ENCODE measurements around the gene SCN9A.

SCN9A gene

GRCh38 chr2:166284359-166284758 is 91.4 kb downstream of the SCN9A start:
- Histone ChIP-seq H3K27me3 (ENCODE audit: control insufficient read depth, low read length) (no peaks in the 10 kb centered on the region), H3K4me3 (ENCODE audit: low read length) (no peak overlapping the region), H3F3A (ENCODE audit: control insufficient read depth, insufficient read depth) (no peaks in the 10 kb centered on the region), H3K36me3 (ENCODE audit: control insufficient read depth, low read length) (no peaks in the 10 kb centered on the region), H3K79me2 (ENCODE audit: control insufficient read depth, low read length) (no peaks in the 10 kb centered on the region), H3K9me3 (ENCODE audit: control insufficient read depth, insufficient read depth, low read length) (no peaks in the 10 kb centered on the region), H3K27ac (ENCODE audit: low read depth, low read length) (no peak overlapping the region), H3K4me1 (ENCODE audit: control insufficient read depth, low read length) (no peaks in the 10 kb centered on the region), H3K9me2 (replicated peaks; ENCODE audit: control insufficient read depth, low read length) (no peaks in the 10 kb centered on the region), H3K4me2 (ENCODE audit: low read length) (no peak overlapping the region), H4K20me1 (ENCODE audit: control insufficient read depth, insufficient read depth, low read depth, low read length) (no peaks in the 10 kb centered on the region)
- TF ChIP-seq EZH2phosphoT487 (IDR thresholded peaks at IDR 0.05; ENCODE audit: borderline replicate concordance, low read length), result no peak
- TF ChIP-seq, protein P1, sequence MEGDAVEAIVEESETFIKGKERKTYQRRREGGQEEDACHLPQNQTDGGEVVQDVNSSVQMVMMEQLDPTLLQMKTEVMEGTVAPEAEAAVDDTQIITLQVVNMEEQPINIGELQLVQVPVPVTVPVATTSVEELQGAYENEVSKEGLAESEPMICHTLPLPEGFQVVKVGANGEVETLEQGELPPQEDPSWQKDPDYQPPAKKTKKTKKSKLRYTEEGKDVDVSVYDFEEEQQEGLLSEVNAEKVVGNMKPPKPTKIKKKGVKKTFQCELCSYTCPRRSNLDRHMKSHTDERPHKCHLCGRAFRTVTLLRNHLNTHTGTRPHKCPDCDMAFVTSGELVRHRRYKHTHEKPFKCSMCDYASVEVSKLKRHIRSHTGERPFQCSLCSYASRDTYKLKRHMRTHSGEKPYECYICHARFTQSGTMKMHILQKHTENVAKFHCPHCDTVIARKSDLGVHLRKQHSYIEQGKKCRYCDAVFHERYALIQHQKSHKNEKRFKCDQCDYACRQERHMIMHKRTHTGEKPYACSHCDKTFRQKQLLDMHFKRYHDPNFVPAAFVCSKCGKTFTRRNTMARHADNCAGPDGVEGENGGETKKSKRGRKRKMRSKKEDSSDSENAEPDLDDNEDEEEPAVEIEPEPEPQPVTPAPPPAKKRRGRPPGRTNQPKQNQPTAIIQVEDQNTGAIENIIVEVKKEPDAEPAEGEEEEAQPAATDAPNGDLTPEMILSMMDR (IDR thresholded peaks at IDR 0.05; ENCODE audit: low read depth, low read length, poor library complexity, severe bottlenecking), result no peak

DNA sequence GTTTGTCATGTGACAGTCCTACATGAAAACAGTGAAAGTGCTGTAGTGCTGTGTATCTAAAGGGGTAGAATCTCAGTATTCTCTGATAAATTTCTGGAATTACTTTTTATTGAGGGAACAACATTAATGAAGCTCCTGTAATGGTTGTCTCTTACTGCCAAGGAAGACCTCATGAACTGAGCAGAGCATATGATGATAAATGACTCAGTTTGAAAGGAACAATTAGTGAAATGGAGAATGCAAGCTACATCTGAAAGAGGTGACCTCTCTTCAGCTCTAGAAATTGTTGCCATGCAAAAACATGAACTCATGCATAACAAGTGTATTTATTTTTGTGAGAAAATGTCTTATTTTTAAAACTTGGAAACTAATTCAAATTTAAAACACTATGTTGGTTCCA is 93.6 kb downstream of the SCN9A start:
- Histone ChIP-seq H3K27ac (ENCODE audit: low read depth, low read length) (no peak overlapping the region), H3K9me3 (ENCODE audit: control insufficient read depth, insufficient read depth, low read length) (no peaks in the 10 kb centered on the region), H3K4me3 (ENCODE audit: low read length) (no peak overlapping the region), H3K79me2 (ENCODE audit: control insufficient read depth, low read length) (no peaks in the 10 kb centered on the region), H3K9me2 (replicated peaks; ENCODE audit: control insufficient read depth, low read length) (no peaks in the 10 kb centered on the region), H3K4me1 (ENCODE audit: control insufficient read depth, low read length) (no peaks in the 10 kb centered on the region), H3K36me3 (ENCODE audit: control insufficient read depth, low read length) (no peaks in the 10 kb centered on the region), H4K20me1 (ENCODE audit: control insufficient read depth, insufficient read depth, low read depth, low read length) (no peaks in the 10 kb centered on the region), H3F3A (ENCODE audit: control insufficient read depth, insufficient read depth) (no peaks in the 10 kb centered on the region), H3K27me3 (ENCODE audit: control insufficient read depth, low read length) (no peaks in the 10 kb centered on the region), H3K4me2 (ENCODE audit: low read length) (no peak overlapping the region)
- TF ChIP-seq, protein P1 (IDR thresholded peaks at IDR 0.05; ENCODE audit: low read depth, low read length, poor library complexity, severe bottlenecking), result no peak
- no peak for TF ChIP-seq EZH2phosphoT487 (IDR thresholded peaks at IDR 0.05; ENCODE audit: borderline replicate concordance, low read length)

- Histone ChIP-seq H3K27me3 (ENCODE audit: control insufficient read depth, low read length) (no peaks in the 10 kb centered on the region), H3K9me2 (replicated peaks; ENCODE audit: control insufficient read depth, low read length) (no peaks in the 10 kb centered on the region), H3F3A (ENCODE audit: control insufficient read depth, insufficient read depth) (no peaks in the 10 kb centered on the region), H3K4me2 (ENCODE audit: low read length) (no peak overlapping the region), H3K4me1 (ENCODE audit: control insufficient read depth, low read length) (no peaks in the 10 kb centered on the region), H4K20me1 (ENCODE audit: control insufficient read depth, insufficient read depth, low read depth, low read length) (no peaks in the 10 kb centered on the region), H3K9me3 (ENCODE audit: control insufficient read depth, insufficient read depth, low read length) (no peaks in the 10 kb centered on the region), H3K36me3 (ENCODE audit: control insufficient read depth, low read length) (no peaks in the 10 kb centered on the region), H3K27ac (ENCODE audit: low read depth, low read length) (no peak overlapping the region), H3K79me2 (ENCODE audit: control insufficient read depth, low read length) (no peaks in the 10 kb centered on the region), H3K4me3 (ENCODE audit: low read length) (no peak overlapping the region)
- TF ChIP-seq EZH2phosphoT487 (IDR thresholded peaks at IDR 0.05; ENCODE audit: borderline replicate concordance, low read length), result no peak
- TF ChIP-seq, protein P1 (IDR thresholded peaks at IDR 0.05; ENCODE audit: low read depth, low read length, poor library complexity, severe bottlenecking), result no peak
These were observed 96.9 kb downstream of the SCN9A start for GRCh38 chr2:166278856-166279255.

DNA sequence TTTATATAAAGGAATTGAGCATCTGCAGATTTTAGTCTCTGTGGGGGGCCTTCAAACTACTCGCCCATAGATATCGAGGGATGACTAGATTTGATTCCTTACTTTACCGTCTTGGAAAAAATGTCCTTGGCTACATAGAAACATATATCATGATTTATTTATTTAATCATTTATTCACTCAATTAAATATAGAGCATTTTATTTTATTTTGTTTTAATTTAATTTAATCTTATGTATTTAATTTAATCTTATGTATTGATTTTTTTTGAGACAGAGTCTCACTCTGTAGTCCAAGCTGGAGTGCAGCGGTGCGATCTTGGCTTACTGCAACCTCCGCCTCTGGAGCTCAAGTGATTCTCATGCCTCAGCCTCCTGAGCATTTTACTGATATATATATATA is 105.4 kb downstream of the SCN9A start:
- Histone ChIP-seq H3K4me1 (ENCODE audit: control insufficient read depth, low read length) (no peaks in the 10 kb centered on the region), H3K4me2 (ENCODE audit: low read length) (no peak overlapping the region), H3F3A (ENCODE audit: control insufficient read depth, insufficient read depth) (no peaks in the 10 kb centered on the region), H3K36me3 (ENCODE audit: control insufficient read depth, low read length) (no peaks in the 10 kb centered on the region), H4K20me1 (ENCODE audit: control insufficient read depth, insufficient read depth, low read depth, low read length) (no peaks in the 10 kb centered on the region), H3K4me3 (ENCODE audit: low read length) (no peak overlapping the region), H3K27ac (ENCODE audit: low read depth, low read length) (no peak overlapping the region), H3K9me2 (replicated peaks; ENCODE audit: control insufficient read depth, low read length) (no peaks in the 10 kb centered on the region), H3K27me3 (ENCODE audit: control insufficient read depth, low read length) (no peaks in the 10 kb centered on the region), H3K79me2 (ENCODE audit: control insufficient read depth, low read length) (no peaks in the 10 kb centered on the region), H3K9me3 (ENCODE audit: control insufficient read depth, insufficient read depth, low read length) (no peaks in the 10 kb centered on the region)
- no peak for TF ChIP-seq EZH2phosphoT487 (IDR thresholded peaks at IDR 0.05; ENCODE audit: borderline replicate concordance, low read length)
- TF ChIP-seq, protein P1 (IDR thresholded peaks at IDR 0.05; ENCODE audit: low read depth, low read length, poor library complexity, severe bottlenecking), result no peak
